ENCODE measurements around the gene PIK3R1. TPM values are rescaled to one million over a fixed set of nuclear protein-coding genes. Genes with fewer than 3 reads are reported as not detected.
"Not testable (repeated sequence)": the region's sequence is repeated elsewhere in the genome, so short reads cannot be mapped to it uniquely, and the experiment has no call there.

The PIK3R1 gene
- total RNA-seq, 2 donors from 2014 or later: 32.4 to 58.7 TPM

DNA sequence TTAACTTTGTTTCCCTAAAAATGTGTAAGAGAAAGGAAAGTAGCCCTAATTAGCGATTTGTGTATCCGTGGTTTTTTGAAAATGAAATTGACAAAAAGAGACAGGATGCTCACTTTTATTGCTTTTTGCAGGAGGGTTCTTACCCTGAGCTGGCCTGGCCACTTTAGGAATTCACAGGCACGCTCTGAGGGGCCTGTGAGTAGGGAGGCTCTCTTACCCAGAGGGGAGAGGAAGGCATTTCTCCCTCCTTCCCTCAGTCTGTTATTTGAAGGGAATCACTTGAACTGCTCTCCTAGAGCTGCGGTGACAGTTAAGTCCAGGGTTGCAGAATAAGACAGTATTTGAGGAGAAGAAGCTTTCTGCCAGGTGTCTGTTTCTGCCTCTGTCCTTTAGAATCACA lies 16.7 kb downstream of the PIK3R1 start:
- no peak for TF ChIP-seq CTCF (IDR thresholded peaks at IDR 0.05)
- TF ChIP-seq POLR2A (IDR thresholded peaks at IDR 0.05): no peak
- Histone ChIP-seq H3K36me3 (replicated peaks in 1 of 2; ENCODE audit: insufficient read depth in 1 of 2, low read depth in 2 of 2) (no peaks in the 10 kb centered on the region), H3K27me3 (no peaks in the 10 kb centered on the region), H3K4me3 (no peak overlapping the region), H3K27ac (no peak overlapping the region), H3K9me3 (no peaks in the 10 kb centered on the region), H3K4me1 (peaks cover 20% of the 10 kb centered on the region)
- 78 to 90% methylated on average over 4 of the region's 4 CpGs for WGBS, 2 donors
- no peak for DNase-seq
- intact Hi-C loops (cut with DNase I): no loop called here
- ATAC-seq: no peak

DNA sequence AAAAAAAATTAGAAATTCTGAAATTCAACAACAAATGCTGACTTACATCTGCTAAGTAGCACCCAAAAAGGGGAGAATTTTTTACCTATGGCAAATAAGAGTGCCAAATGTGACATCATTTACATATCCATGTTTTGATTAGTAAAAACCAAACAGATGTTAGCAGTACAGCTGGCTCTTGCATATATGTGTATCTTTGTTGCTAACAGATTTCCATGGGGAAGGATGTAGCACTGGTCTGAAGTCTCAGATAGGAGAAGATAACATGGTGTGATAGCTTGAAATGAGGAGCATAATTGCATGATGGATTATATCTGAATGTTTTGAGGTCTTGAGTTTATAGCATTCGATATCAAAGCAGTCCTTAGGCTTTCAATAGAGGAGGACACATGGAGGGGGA lies 17.5 kb downstream of the PIK3R1 start:
- Histone ChIP-seq H3K27me3 (no peaks in the 10 kb centered on the region), H3K4me1 (peaks cover 27% of the 10 kb centered on the region), H3K4me3 (no peak overlapping the region), H3K27ac (no peak overlapping the region), H3K36me3 (replicated peaks in 1 of 2; ENCODE audit: insufficient read depth in 1 of 2, low read depth in 2 of 2) (no peaks in the 10 kb centered on the region), H3K9me3 (no peaks in the 10 kb centered on the region)
- intact Hi-C loops (cut with DNase I): no loop called here
- no peak for DNase-seq
- 81 to 94% methylated on average over 1 of the region's 1 CpG for WGBS, 2 donors
- no peak for TF ChIP-seq POLR2A (IDR thresholded peaks at IDR 0.05)
- no peak for TF ChIP-seq CTCF (IDR thresholded peaks at IDR 0.05)
- no peak for ATAC-seq

GRCh38 chr5:68235229-68235628 lies 19.7 kb downstream of the PIK3R1 start:
- H3K36me3 ChIP-seq (replicated peaks in 1 of 2; ENCODE audit: insufficient read depth in 1 of 2, low read depth in 2 of 2); H3K27ac ChIP-seq; intact Hi-C loops (cut with DNase I); H3K27me3 ChIP-seq; DNase-seq; H3K4me3 ChIP-seq; ATAC-seq; H3K9me3 ChIP-seq: not testable (repeated sequence)
- H3K4me1 ChIP-seq: peaks cover 33% of the 10 kb centered on the region
- 94 to 99% methylated on average over 2 of the region's 2 CpGs for WGBS, 2 donors

DNA sequence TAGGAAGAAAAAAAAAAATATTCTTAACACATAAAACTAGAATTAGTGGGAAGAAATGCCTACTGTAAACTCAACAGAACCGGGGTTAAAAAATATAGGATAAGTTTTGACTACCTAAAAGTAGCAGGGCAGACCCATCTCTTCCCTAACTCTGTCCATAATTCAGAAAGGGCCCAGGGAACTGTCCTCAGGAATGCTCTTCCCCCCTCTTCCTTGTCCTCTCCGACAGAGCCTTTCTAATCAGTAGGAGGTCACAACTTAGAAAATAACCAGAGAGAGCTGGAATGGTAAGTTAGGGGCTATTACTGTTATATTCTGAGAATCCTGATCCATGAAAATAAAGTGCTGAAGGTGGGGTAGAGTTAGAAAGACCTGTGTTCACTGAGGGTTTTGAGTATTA lies 22.2 kb downstream of the PIK3R1 start:
- H3K27me3 ChIP-seq: no peaks in the 10 kb centered on the region
- TF ChIP-seq CTCF (IDR thresholded peaks at IDR 0.05) (no peak), POLR2A (IDR thresholded peaks at IDR 0.05) (no peak)
- intact Hi-C loops (cut with DNase I): no loop called here
- 49 to 79% methylated on average over 2 of the region's 2 CpGs for WGBS, 2 donors
- H3K4me1 ChIP-seq: peaks cover 26% of the 10 kb centered on the region
- H3K9me3 ChIP-seq: no peaks in the 10 kb centered on the region
- H3K36me3 ChIP-seq (replicated peaks in 1 of 2; ENCODE audit: insufficient read depth in 1 of 2, low read depth in 2 of 2): no peaks in the 10 kb centered on the region
- DNase-seq (no peak), ATAC-seq (no peak)
- no peak overlapping the region for H3K4me3 ChIP-seq
- no peak overlapping the region for H3K27ac ChIP-seq

DNA sequence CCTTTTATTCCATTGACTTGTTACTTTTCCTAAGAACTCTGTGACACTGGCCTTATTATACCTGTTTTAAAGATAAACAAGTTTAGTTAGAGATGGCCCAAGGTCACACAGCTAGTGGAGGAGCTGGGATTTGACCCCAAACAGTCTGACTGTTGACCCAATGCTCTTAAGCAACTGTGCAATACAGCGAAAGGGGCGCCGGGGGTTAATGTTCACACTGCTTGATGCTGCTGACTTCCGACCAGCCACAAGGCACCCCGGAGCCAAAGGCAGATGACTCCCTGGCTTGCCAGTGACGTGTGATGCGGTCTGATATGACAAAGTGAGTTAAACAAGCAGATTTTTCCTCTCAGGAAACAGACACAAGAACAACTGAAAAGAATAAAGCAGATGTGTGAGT lies 23.9 kb downstream of the PIK3R1 start:
- WGBS, 2 donors: 20 to 25% methylated on average over 7 of the region's 7 CpGs
- Histone ChIP-seq H3K27me3 (no peaks in the 10 kb centered on the region), H3K9me3 (no peaks in the 10 kb centered on the region), H3K36me3 (replicated peaks in 1 of 2; ENCODE audit: insufficient read depth in 1 of 2, low read depth in 2 of 2) (no peaks in the 10 kb centered on the region), H3K4me1 (peaks cover 32% of the 10 kb centered on the region), H3K27ac (peak overlapping the region in 1 of 4 donors; percentile 60), H3K4me3 (no peak overlapping the region)
- DNase-seq: peak; percentile 37 to 82 (median 54)
- intact Hi-C loops (cut with DNase I): no loop called here
- TF ChIP-seq CTCF (IDR thresholded peaks at IDR 0.05): no peak
- no peak for TF ChIP-seq POLR2A (IDR thresholded peaks at IDR 0.05)
- peak; percentile 58 for ATAC-seq

Measured in body of pancreas (tissue), 4 donors.